Measurements from ENCODE around the gene CIPC.

GRCh38 chr14:77158882-77159255, 60.8 kb downstream of the CIPC start:
- TF ChIP-seq CTCF (IDR thresholded peaks at IDR 0.05) (no peak), POLR2A (IDR thresholded peaks at IDR 0.05) (no peak)
